Natural killer cell (primary cell): ENCODE measurements around the gene MPV17L2. TPM values are rescaled to one million over a fixed set of nuclear protein-coding genes. Genes with fewer than 3 reads are reported as not detected.
A peak's percentile ranks its signal among the peaks of the same experiment; 100 is the strongest.

Source experiments
- ATAC-seq, 3 donors: fragments of 150-1000 bp in 2 of 3; fragments of 200-7000 bp in 1 of 3; cut with Tn5 transposase; 1 replicate in 1 of 3; 2 replicates in 2 of 3; pipeline ENCODE4 v1.10.0; 2021; ENCODE audit warnings: mild to moderate bottlenecking in 2 of 3, moderate library complexity in 2 of 3
- DNase-seq, 2 donors: peaks; one replicate each; pipeline versions ENCODE4 v3.0.0 to v3.0.0-alpha.2; 2013 to 2021; ENCODE audit warnings: mixed read lengths in 1 of 2
- H3K27ac ChIP-seq: one replicate; pipeline ENCODE4 v1.5.1; 2013; ENCODE audit warnings: mild to moderate bottlenecking, low read length
- H3K27me3 ChIP-seq: one replicate; pipeline ENCODE4 v1.6.1; 2013; ENCODE audit warnings: low read length; ENCODE audit not compliant: control insufficient read depth, insufficient read depth
- H3K36me3 ChIP-seq: one replicate; pipeline ENCODE4 v1.6.1; 2013; ENCODE audit warnings: low read length; ENCODE audit not compliant: control insufficient read depth, insufficient read depth
- H3K4me1 ChIP-seq: one replicate; pipeline ENCODE4 v1.6.1; 2013; ENCODE audit warnings: low read length; ENCODE audit not compliant: control insufficient read depth, insufficient read depth
- H3K4me3 ChIP-seq: one replicate; pipeline ENCODE4 v1.5.1; 2013; ENCODE audit warnings: low read length
- H3K9me3 ChIP-seq: one replicate; pipeline ENCODE4 v1.6.1; 2013; ENCODE audit warnings: low read length; ENCODE audit not compliant: control insufficient read depth, insufficient read depth
- H3K27ac Mint-ChIP-seq, 2 donors: one replicate each; pipeline ENCODE4 v1.8.0; 2022; ENCODE audit warnings: mild to moderate bottlenecking in 2 of 2, mixed read lengths in 2 of 2, moderate library complexity in 1 of 2
- H3K27me3 Mint-ChIP-seq, 2 donors: one replicate each; pipeline ENCODE4 v1.8.0; 2022; ENCODE audit warnings: low read depth in 2 of 2, mixed read lengths in 2 of 2
- H3K36me3 Mint-ChIP-seq: one replicate; pipeline ENCODE4 v1.8.0; 2022; ENCODE audit warnings: mixed read lengths
- H3K4me1 Mint-ChIP-seq, 2 donors: one replicate each; pipeline ENCODE4 v1.8.0; 2022; ENCODE audit warnings: mixed read lengths in 2 of 2
- H3K4me3 Mint-ChIP-seq: one replicate; pipeline ENCODE4 v1.8.0; 2022; ENCODE audit warnings: mild to moderate bottlenecking, moderate library complexity, mixed read lengths
- H3K9me3 Mint-ChIP-seq, 2 donors: one replicate each; pipeline ENCODE4 v1.8.0; 2022; ENCODE audit warnings: mixed read lengths in 2 of 2
- WGBS: methylation state at CpG from one replicate; pipeline ENCODE4 v1.1.7; 2013; ENCODE audit warnings: missing lambda C conversion rate; ENCODE audit not compliant: insufficient coverage; 5-methylcytosine and 5-hydroxymethylcytosine counted together
- intact Hi-C: fragments of 100-400 bp; cut with micrococcal nuclease; formaldehyde crosslinking; loops from one replicate; pipeline ENCODE4 v1.14.2; 2022
- total RNA-seq, 4 donors: library from RNA; stranded (reverse); fragments of 120-200 nt in 1 of 4; gene quantifications; one replicate each; pipeline versions ENCODE4 v1.2.3 to v1.2.4, GENCODE V29; 2013 to 2022
- TF ChIP-seq, protein P1 (sequence below): fragments of 200-600 bp; IDR thresholded peaks from one replicate; pipeline ENCODE4 v1.8.0; 2022; ENCODE audit warnings: antibody characterized with exemption

Gene MPV17L2
- total RNA-seq, 3 donors from 2014 or later (not counting 1 experiment from before 2014, with no cell fraction given): 4.1 to 5.6 (median 4.5) TPM

DNA sequence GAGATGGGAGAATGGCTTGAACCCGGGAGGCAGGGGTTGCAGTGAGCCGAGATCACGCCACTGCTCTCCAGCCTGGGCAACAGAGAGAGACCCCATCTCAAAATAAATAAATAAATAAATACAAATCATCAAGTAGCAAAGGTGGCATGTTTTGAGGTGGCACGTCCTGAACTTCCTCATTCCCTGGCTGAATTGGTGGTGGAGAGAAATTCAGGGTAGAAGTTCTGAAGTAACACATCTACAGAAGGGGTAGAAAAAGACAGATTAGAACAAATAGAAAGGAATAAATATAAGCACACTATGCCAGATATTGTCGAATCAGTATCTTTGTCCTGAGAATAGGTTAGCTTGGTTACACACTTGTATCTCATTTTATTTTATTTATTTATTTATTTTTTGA is 13.1 kb upstream of the MPV17L2 start:
- DNase-seq: no peak
- no peaks in the 10 kb centered on the region for H3K27me3 ChIP-seq
- H3K36me3 Mint-ChIP-seq: no peaks in the 10 kb centered on the region
- H3K9me3 ChIP-seq: no peaks in the 10 kb centered on the region
- no peak overlapping the region for H3K4me3 ChIP-seq
- no peak for ATAC-seq
- no peak overlapping the region for H3K27ac ChIP-seq
- peaks cover 13% of the 10 kb centered on the region for H3K4me1 ChIP-seq
- H3K27ac Mint-ChIP-seq: no peak overlapping the region
- H3K9me3 Mint-ChIP-seq: no peaks in the 10 kb centered on the region
- no peaks in the 10 kb centered on the region for H3K27me3 Mint-ChIP-seq
- H3K4me1 Mint-ChIP-seq: no peaks in the 10 kb centered on the region
- no CpG with 5 or more reads among the region's 5 CpGs for WGBS
- no peak overlapping the region for H3K4me3 Mint-ChIP-seq
- TF ChIP-seq, protein P1, sequence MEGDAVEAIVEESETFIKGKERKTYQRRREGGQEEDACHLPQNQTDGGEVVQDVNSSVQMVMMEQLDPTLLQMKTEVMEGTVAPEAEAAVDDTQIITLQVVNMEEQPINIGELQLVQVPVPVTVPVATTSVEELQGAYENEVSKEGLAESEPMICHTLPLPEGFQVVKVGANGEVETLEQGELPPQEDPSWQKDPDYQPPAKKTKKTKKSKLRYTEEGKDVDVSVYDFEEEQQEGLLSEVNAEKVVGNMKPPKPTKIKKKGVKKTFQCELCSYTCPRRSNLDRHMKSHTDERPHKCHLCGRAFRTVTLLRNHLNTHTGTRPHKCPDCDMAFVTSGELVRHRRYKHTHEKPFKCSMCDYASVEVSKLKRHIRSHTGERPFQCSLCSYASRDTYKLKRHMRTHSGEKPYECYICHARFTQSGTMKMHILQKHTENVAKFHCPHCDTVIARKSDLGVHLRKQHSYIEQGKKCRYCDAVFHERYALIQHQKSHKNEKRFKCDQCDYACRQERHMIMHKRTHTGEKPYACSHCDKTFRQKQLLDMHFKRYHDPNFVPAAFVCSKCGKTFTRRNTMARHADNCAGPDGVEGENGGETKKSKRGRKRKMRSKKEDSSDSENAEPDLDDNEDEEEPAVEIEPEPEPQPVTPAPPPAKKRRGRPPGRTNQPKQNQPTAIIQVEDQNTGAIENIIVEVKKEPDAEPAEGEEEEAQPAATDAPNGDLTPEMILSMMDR: no peak
- intact Hi-C loops: no loop called here
- H3K36me3 ChIP-seq: peaks cover 9% of the 10 kb centered on the region

DNA sequence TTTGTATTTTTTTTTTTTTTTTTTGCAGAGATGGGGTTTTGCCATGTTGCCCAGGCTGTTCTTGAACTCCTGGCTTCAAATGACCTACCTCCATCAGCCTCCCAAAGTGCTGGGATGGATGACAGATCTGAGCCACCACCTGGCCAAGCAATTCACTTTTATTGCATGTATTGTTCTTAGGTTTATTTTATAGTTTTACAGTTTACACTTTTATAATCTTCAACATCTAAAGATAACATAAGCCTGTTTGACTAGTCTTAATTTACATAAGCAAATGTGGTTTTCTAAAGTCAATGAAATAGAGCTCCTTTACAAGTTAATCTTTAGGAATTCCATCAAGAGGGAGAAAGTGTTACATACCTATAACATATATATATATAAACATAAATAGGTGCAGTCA is 9.5 kb upstream of the MPV17L2 start:
- intact Hi-C loops: no loop called here
- no peak for ATAC-seq
- H3K27ac Mint-ChIP-seq: no peak overlapping the region
- H3K27me3 ChIP-seq: no peaks in the 10 kb centered on the region
- H3K9me3 ChIP-seq: no peaks in the 10 kb centered on the region
- H3K4me1 ChIP-seq: peaks cover 5% of the 10 kb centered on the region
- no peak overlapping the region for H3K4me3 ChIP-seq
- no peaks in the 10 kb centered on the region for H3K9me3 Mint-ChIP-seq
- TF ChIP-seq, protein P1: no peak
- peaks cover 0 to 3% of the 10 kb centered on the region in 2 donors for H3K27me3 Mint-ChIP-seq
- no peak overlapping the region for H3K27ac ChIP-seq
- no peak overlapping the region for H3K4me3 Mint-ChIP-seq
- H3K36me3 ChIP-seq: no peaks in the 10 kb centered on the region
- H3K4me1 Mint-ChIP-seq: no peaks in the 10 kb centered on the region
- no peaks in the 10 kb centered on the region for H3K36me3 Mint-ChIP-seq
- no peak for DNase-seq

DNA sequence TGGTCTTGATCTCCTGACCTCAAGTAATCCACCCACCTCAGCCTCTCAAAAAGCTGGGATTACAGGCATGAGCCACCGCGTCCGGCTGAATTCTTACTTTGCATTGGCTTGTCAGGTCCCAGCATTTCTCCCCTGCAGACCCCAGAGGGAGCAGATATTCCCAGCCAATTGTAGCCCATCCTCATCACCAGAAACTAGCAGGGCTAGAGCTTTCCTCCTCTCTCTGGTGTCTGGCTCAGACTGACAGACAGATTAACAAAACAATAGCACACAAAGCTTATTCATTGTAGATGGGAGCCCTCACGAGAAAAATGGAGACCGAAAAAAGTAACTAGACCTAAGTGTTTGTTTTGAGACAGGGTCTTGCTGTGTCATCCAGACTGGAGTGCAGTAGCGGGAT is 7.5 kb upstream of the MPV17L2 start:
- H3K9me3 Mint-ChIP-seq: no peaks in the 10 kb centered on the region
- no peak overlapping the region for H3K27ac Mint-ChIP-seq
- H3K4me3 Mint-ChIP-seq: no peak overlapping the region
- no peaks in the 10 kb centered on the region for H3K36me3 Mint-ChIP-seq
- Histone ChIP-seq H3K4me1 (peaks cover 5% of the 10 kb centered on the region), H3K27me3 (no peaks in the 10 kb centered on the region), H3K4me3 (no peak overlapping the region), H3K27ac (no peak overlapping the region), H3K36me3 (no peaks in the 10 kb centered on the region), H3K9me3 (no peaks in the 10 kb centered on the region)
- TF ChIP-seq, protein P1: no peak
- H3K4me1 Mint-ChIP-seq: no peaks in the 10 kb centered on the region
- DNase-seq: no peak
- no peak for ATAC-seq
- peaks cover 0 to 3% of the 10 kb centered on the region in 2 donors for H3K27me3 Mint-ChIP-seq
- WGBS: 94% methylated on average over 6 of the region's 6 CpGs
- intact Hi-C loops: no loop called here

DNA sequence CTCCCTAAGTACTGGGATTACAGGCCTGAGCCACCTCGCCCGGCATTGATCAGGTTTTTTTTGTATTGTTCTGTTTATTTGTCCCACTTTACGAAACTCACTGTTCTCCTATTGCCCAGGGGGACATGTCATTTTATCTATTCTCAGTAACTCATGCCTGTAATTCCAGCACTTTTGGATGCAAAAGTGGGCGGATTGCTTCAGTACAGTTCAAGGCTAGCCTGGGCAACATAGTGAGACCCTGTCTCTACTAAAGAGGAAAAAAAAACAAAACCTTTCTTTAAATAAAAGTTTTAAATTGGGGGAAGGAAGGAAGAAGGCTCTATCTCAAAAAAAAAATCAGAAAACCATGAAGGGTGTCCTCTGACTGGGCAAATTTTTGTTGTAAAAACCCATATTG is 2.7 kb upstream of the MPV17L2 start:
- Histone ChIP-seq H3K4me3 (no peak overlapping the region), H3K9me3 (no peaks in the 10 kb centered on the region), H3K27me3 (no peaks in the 10 kb centered on the region), H3K4me1 (peaks cover 27% of the 10 kb centered on the region), H3K36me3 (no peaks in the 10 kb centered on the region), H3K27ac (no peak overlapping the region)
- TF ChIP-seq, protein P1: no peak
- peaks cover 0 to 3% of the 10 kb centered on the region in 2 donors for H3K27me3 Mint-ChIP-seq
- no peak for ATAC-seq
- no peaks in the 10 kb centered on the region for H3K36me3 Mint-ChIP-seq
- peak overlapping the region; percentile 61 for H3K4me3 Mint-ChIP-seq
- WGBS: 97% methylated on average over 3 of the region's 4 CpGs
- H3K27ac Mint-ChIP-seq: peak overlapping the region in 1 of 2 donors; percentile 34
- intact Hi-C loops: loop anchor here (5.0 kb wide), 2 partner anchors 87 to 227 kb away; partner anchors contain the start of gene SSBP4
- peaks cover 26 to 29% of the 10 kb centered on the region in 2 donors for H3K4me1 Mint-ChIP-seq
- no peak for DNase-seq
- no peaks in the 10 kb centered on the region for H3K9me3 Mint-ChIP-seq
